ENCODE data around the gene DNTTIP2. TPM values are rescaled to one million over a fixed set of nuclear protein-coding genes. Genes with fewer than 3 reads are reported as not detected.

Gene DNTTIP2
- total RNA-seq, 1 experiment from 2014 or later = 61.5 TPM

DNA sequence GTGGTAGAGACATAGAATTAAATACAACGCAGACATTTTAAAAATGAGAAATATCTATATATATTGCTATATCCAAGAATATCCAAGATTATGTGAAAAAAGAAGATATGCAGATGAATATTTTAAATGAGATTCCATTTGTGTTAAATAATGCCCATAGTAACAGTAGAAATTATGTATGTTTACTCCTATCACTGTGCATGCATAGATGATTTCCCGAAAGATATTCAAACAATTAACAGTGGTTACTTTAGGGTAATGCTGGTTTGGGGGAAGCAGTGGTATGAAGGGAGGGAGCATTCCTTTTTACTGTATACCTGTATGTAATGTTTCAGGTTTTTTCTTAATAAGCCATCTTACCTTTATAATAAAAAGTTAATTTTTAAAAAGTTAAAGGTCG is 25.1 kb downstream of the DNTTIP2 start:
- no peaks in the 10 kb centered on the region for H3K4me1 Mint-ChIP-seq
- peaks cover 52% of the 10 kb centered on the region for H3K9me3 Mint-ChIP-seq
- CTCF ChIA-PET = no interaction called here

DNA sequence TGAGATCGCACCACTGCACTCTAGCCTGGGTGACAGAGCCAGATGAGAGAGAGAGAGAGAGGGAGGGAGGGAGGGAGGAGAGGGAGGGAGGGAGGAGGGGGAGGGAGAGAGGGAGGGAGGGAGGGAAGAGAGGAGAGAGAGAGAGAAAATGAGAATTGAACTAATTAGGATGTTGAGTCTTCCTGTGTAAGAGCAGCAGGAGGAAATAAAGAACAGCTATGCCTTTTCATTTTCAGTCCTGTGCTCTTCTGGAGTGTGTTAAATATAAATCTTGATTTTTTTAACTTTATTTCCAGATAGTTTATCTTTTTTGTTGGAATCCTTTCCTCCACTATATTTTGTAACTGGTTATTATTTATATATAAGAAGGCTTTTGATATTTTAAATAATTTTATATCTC is 27.1 kb downstream of the DNTTIP2 start:
- H3K36me3 Mint-ChIP-seq = peaks cover 31% of the 10 kb centered on the region
- CTCF ChIA-PET = interaction anchor here (1.4 to 1.9 kb wide), 3 partner anchors 31 to 547 kb away, joined by 4 to 17 read pairs (median 4); no protein-coding TSS in a partner anchor
- peaks cover 2% of the 10 kb centered on the region; the same call in 1 of the 2 replicates for H3K4me1 Mint-ChIP-seq
- H3K4me3 Mint-ChIP-seq = no peak overlapping the region
- H3K27me3 Mint-ChIP-seq (ENCODE audit: low read depth) = peaks cover 12% of the 10 kb centered on the region
- POLR2A ChIA-PET = no interaction called here
- DNase-seq (ENCODE audit: low spot score) (no peak), ATAC-seq (no peak)
- no peak overlapping the region for H3K27ac Mint-ChIP-seq
- TF ChIP-seq ZNF317 (CRISPR knock-in tag; IDR thresholded peaks at IDR 0.05; ENCODE audit: borderline replicate concordance, low read depth) (no peak), RELA (CRISPR knock-in tag; IDR thresholded peaks at IDR 0.05; ENCODE audit: borderline replicate concordance) (no peak), IRF2 (CRISPR knock-in tag; IDR thresholded peaks at IDR 0.05; ENCODE audit: borderline replicate concordance, low read depth) (no peak)
- TF ChIP-seq, protein P1, sequence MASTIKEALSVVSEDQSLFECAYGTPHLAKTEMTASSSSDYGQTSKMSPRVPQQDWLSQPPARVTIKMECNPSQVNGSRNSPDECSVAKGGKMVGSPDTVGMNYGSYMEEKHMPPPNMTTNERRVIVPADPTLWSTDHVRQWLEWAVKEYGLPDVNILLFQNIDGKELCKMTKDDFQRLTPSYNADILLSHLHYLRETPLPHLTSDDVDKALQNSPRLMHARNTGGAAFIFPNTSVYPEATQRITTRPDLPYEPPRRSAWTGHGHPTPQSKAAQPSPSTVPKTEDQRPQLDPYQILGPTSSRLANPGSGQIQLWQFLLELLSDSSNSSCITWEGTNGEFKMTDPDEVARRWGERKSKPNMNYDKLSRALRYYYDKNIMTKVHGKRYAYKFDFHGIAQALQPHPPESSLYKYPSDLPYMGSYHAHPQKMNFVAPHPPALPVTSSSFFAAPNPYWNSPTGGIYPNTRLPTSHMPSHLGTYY (CRISPR knock-in tag; IDR thresholded peaks at IDR 0.05) = no peak
- peaks cover 36% of the 10 kb centered on the region for H3K9me3 Mint-ChIP-seq

More for the DNA sequence above, 25.1 kb downstream of the DNTTIP2 start:
- Mint-ChIP-seq H3K4me3 (no peak overlapping the region), H3K36me3 (peaks cover 39% of the 10 kb centered on the region), H3K27ac (no peak overlapping the region), H3K27me3 (ENCODE audit: low read depth) (peaks cover 31% of the 10 kb centered on the region)
- ATAC-seq = no peak
- DNase-seq (ENCODE audit: low spot score) = no peak
- POLR2A ChIA-PET = no interaction called here
- TF ChIP-seq, protein P2, sequence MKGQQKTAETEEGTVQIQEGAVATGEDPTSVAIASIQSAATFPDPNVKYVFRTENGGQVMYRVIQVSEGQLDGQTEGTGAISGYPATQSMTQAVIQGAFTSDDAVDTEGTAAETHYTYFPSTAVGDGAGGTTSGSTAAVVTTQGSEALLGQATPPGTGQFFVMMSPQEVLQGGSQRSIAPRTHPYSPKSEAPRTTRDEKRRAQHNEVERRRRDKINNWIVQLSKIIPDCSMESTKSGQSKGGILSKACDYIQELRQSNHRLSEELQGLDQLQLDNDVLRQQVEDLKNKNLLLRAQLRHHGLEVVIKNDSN (CRISPR knock-in tag; IDR thresholded peaks at IDR 0.05) = no peak
- TF ChIP-seq CREB1 (CRISPR knock-in tag; IDR thresholded peaks at IDR 0.05) (no peak), SMAD3 (CRISPR knock-in tag; IDR thresholded peaks at IDR 0.05; ENCODE audit: borderline replicate concordance) (no peak), ESRRA (CRISPR knock-in tag; IDR thresholded peaks at IDR 0.05; ENCODE audit: borderline replicate concordance) (no peak), ELF4 (CRISPR knock-in tag; IDR thresholded peaks at IDR 0.05; ENCODE audit: low read depth) (no peak), SP1 (CRISPR knock-in tag; conservative IDR thresholded peaks at IDR 0.05) (no peak), TP53 (CRISPR knock-in tag; IDR thresholded peaks at IDR 0.05) (no peak), RELA (CRISPR knock-in tag; IDR thresholded peaks at IDR 0.05; ENCODE audit: borderline replicate concordance) (no peak), TEAD4 (CRISPR knock-in tag; IDR thresholded peaks at IDR 0.05) (no peak), ZNF423 (CRISPR knock-in tag; IDR thresholded peaks at IDR 0.05) (no peak)
- TF ChIP-seq, protein P3, sequence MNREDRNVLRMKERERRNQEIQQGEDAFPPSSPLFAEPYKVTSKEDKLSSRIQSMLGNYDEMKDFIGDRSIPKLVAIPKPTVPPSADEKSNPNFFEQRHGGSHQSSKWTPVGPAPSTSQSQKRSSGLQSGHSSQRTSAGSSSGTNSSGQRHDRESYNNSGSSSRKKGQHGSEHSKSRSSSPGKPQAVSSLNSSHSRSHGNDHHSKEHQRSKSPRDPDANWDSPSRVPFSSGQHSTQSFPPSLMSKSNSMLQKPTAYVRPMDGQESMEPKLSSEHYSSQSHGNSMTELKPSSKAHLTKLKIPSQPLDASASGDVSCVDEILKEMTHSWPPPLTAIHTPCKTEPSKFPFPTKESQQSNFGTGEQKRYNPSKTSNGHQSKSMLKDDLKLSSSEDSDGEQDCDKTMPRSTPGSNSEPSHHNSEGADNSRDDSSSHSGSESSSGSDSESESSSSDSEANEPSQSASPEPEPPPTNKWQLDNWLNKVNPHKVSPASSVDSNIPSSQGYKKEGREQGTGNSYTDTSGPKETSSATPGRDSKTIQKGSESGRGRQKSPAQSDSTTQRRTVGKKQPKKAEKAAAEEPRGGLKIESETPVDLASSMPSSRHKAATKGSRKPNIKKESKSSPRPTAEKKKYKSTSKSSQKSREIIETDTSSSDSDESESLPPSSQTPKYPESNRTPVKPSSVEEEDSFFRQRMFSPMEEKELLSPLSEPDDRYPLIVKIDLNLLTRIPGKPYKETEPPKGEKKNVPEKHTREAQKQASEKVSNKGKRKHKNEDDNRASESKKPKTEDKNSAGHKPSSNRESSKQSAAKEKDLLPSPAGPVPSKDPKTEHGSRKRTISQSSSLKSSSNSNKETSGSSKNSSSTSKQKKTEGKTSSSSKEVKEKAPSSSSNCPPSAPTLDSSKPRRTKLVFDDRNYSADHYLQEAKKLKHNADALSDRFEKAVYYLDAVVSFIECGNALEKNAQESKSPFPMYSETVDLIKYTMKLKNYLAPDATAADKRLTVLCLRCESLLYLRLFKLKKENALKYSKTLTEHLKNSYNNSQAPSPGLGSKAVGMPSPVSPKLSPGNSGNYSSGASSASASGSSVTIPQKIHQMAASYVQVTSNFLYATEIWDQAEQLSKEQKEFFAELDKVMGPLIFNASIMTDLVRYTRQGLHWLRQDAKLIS (CRISPR knock-in tag; IDR thresholded peaks at IDR 0.05; ENCODE audit: borderline replicate concordance) = no peak
- TF ChIP-seq, protein P4, sequence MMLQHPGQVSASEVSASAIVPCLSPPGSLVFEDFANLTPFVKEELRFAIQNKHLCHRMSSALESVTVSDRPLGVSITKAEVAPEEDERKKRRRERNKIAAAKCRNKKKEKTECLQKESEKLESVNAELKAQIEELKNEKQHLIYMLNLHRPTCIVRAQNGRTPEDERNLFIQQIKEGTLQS (CRISPR knock-in tag; conservative IDR thresholded peaks at IDR 0.05) = no peak
- TF ChIP-seq, protein P5, sequence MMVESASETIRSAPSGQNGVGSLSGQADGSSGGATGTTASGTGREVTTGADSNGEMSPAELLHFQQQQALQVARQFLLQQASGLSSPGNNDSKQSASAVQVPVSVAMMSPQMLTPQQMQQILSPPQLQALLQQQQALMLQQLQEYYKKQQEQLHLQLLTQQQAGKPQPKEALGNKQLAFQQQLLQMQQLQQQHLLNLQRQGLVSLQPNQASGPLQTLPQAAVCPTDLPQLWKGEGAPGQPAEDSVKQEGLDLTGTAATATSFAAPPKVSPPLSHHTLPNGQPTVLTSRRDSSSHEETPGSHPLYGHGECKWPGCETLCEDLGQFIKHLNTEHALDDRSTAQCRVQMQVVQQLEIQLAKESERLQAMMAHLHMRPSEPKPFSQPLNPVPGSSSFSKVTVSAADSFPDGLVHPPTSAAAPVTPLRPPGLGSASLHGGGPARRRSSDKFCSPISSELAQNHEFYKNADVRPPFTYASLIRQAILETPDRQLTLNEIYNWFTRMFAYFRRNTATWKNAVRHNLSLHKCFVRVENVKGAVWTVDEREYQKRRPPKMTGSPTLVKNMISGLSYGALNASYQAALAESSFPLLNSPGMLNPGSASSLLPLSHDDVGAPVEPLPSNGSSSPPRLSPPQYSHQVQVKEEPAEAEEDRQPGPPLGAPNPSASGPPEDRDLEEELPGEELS (CRISPR knock-in tag; IDR thresholded peaks at IDR 0.05) = no peak
